Measurements from ENCODE around the gene KIAA1671.

The KIAA1671 gene

GRCh38 chr22:25131198-25131887 is 178.8 kb downstream of the KIAA1671 start:
- H3K79me2 ChIP-seq (ENCODE audit: insufficient read depth, low read depth) = no peaks in the 10 kb centered on the region
- no peak for TF ChIP-seq CTCF (conservative IDR thresholded peaks at IDR 0.05; ENCODE audit: low read depth, low read length)
- H3K4me1 ChIP-seq (ENCODE audit: low read depth, poor library complexity, severe bottlenecking) = peaks cover 17% of the 10 kb centered on the region
- H3K27me3 ChIP-seq (ENCODE audit: insufficient read depth, low read depth) = no peaks in the 10 kb centered on the region
- no peak overlapping the region for H3K27ac ChIP-seq
- H3K4me2 ChIP-seq = no peak overlapping the region
- no peaks in the 10 kb centered on the region for H3K36me3 ChIP-seq (ENCODE audit: insufficient read depth)
- no peak overlapping the region for H2AFZ ChIP-seq (ENCODE audit: low read depth)
- no peaks in the 10 kb centered on the region for H4K20me1 ChIP-seq (ENCODE audit: insufficient read depth)
- H3K9ac ChIP-seq = no peak overlapping the region
- H3K4me3 ChIP-seq (IDR thresholded peaks at IDR 0.05; ENCODE audit: insufficient read depth, low read depth, low read length) = no peak overlapping the region

GRCh38 chr22:25134028-25134427 is 181.5 kb downstream of the KIAA1671 start:
- Histone ChIP-seq H3K9ac (no peak overlapping the region), H3K4me2 (no peak overlapping the region), H4K20me1 (ENCODE audit: insufficient read depth) (no peaks in the 10 kb centered on the region), H3K4me1 (ENCODE audit: low read depth, poor library complexity, severe bottlenecking) (peaks cover 17% of the 10 kb centered on the region), H3K27ac (no peak overlapping the region), H3K36me3 (ENCODE audit: insufficient read depth) (no peaks in the 10 kb centered on the region), H3K27me3 (ENCODE audit: insufficient read depth, low read depth) (no peaks in the 10 kb centered on the region), H3K4me3 (IDR thresholded peaks at IDR 0.05; ENCODE audit: insufficient read depth, low read depth, low read length) (no peak overlapping the region), H2AFZ (ENCODE audit: low read depth) (no peak overlapping the region), H3K79me2 (ENCODE audit: insufficient read depth, low read depth) (no peaks in the 10 kb centered on the region)
- no peak for TF ChIP-seq CTCF (conservative IDR thresholded peaks at IDR 0.05; ENCODE audit: low read depth, low read length)

GRCh38 chr22:25134451-25134850 is 181.9 kb downstream of the KIAA1671 start:
- no peak for TF ChIP-seq CTCF (conservative IDR thresholded peaks at IDR 0.05; ENCODE audit: low read depth, low read length)
- no peaks in the 10 kb centered on the region for H3K27me3 ChIP-seq (ENCODE audit: insufficient read depth, low read depth)
- H3K4me1 ChIP-seq (ENCODE audit: low read depth, poor library complexity, severe bottlenecking) = peaks cover 17% of the 10 kb centered on the region
- H2AFZ ChIP-seq (ENCODE audit: low read depth) = no peak overlapping the region
- no peak overlapping the region for H3K9ac ChIP-seq
- no peaks in the 10 kb centered on the region for H4K20me1 ChIP-seq (ENCODE audit: insufficient read depth)
- H3K79me2 ChIP-seq (ENCODE audit: insufficient read depth, low read depth) = no peaks in the 10 kb centered on the region
- H3K4me2 ChIP-seq = no peak overlapping the region
- no peak overlapping the region for H3K4me3 ChIP-seq (IDR thresholded peaks at IDR 0.05; ENCODE audit: insufficient read depth, low read depth, low read length)
- H3K27ac ChIP-seq = no peak overlapping the region
- no peaks in the 10 kb centered on the region for H3K36me3 ChIP-seq (ENCODE audit: insufficient read depth)

GRCh38 chr22:25136953-25137576 is 184.5 kb downstream of the KIAA1671 start:
- Histone ChIP-seq H3K36me3 (ENCODE audit: insufficient read depth) (no peaks in the 10 kb centered on the region), H3K79me2 (ENCODE audit: insufficient read depth, low read depth) (no peaks in the 10 kb centered on the region), H3K4me3 (IDR thresholded peaks at IDR 0.05; ENCODE audit: insufficient read depth, low read depth, low read length) (no peak overlapping the region), H3K4me1 (ENCODE audit: low read depth, poor library complexity, severe bottlenecking) (peaks cover 17% of the 10 kb centered on the region), H4K20me1 (ENCODE audit: insufficient read depth) (no peaks in the 10 kb centered on the region), H3K4me2 (no peak overlapping the region), H3K27ac (no peak overlapping the region), H2AFZ (ENCODE audit: low read depth) (no peak overlapping the region), H3K27me3 (ENCODE audit: insufficient read depth, low read depth) (no peaks in the 10 kb centered on the region), H3K9ac (no peak overlapping the region)
- no peak for TF ChIP-seq CTCF (conservative IDR thresholded peaks at IDR 0.05; ENCODE audit: low read depth, low read length)

Data from KMS-11 (cell line).